Measurements from ENCODE around the gene FIBCD1. TPM values are rescaled to one million over a fixed set of nuclear protein-coding genes. Genes with fewer than 3 reads are reported as not detected.

FIBCD1 gene
- total RNA-seq, 2 experiments from 2014 or later, result not detected

- POLR2A ChIA-PET, result no interaction called here
Measured at GRCh38 chr9:130944510-130945058, 5.5 kb upstream of the FIBCD1 start.

GRCh38 chr9:130943777-130944176, 4.7 kb upstream of the FIBCD1 start:
- H3K9me3 ChIP-seq (ENCODE audit: low read length), result no peaks in the 10 kb centered on the region
- no peaks in the 10 kb centered on the region for H4K20me1 ChIP-seq (ENCODE audit: insufficient read depth, low read length)
- no peaks in the 10 kb centered on the region for H3K36me3 ChIP-seq (ENCODE audit: insufficient read depth, low read length)
- ChIA-PET POLR2A (no interaction called here), CTCF (ENCODE audit: unreplicated experiment) (no interaction called here)
- H3K4me1 ChIP-seq (ENCODE audit: insufficient read depth, low read length, poor library complexity, severe bottlenecking), result no peaks in the 10 kb centered on the region
- no peak overlapping the region for H3K4me3 ChIP-seq (ENCODE audit: low read depth, low read length, poor library complexity, severe bottlenecking)
- H3K27ac ChIP-seq (ENCODE audit: low read depth, low read length, poor library complexity, severe bottlenecking), result no peak overlapping the region
- H3K4me2 ChIP-seq (ENCODE audit: low read length), result no peak overlapping the region
- H2AFZ ChIP-seq (ENCODE audit: low read length), result no peak overlapping the region
- H3K9me2 ChIP-seq (ENCODE audit: insufficient read depth, low read length), result no peaks in the 10 kb centered on the region
- intact Hi-C loops (cut with micrococcal nuclease; ENCODE audit: unreplicated experiment), result loop anchor here (5.0 kb wide), 1 partner anchor 231 kb away; no protein-coding TSS in a partner anchor
- no peak for TF ChIP-seq EZH2phosphoT487 (IDR thresholded peaks at IDR 0.05; ENCODE audit: borderline replicate concordance, low read depth, low read length)
- TF ChIP-seq, protein P1, sequence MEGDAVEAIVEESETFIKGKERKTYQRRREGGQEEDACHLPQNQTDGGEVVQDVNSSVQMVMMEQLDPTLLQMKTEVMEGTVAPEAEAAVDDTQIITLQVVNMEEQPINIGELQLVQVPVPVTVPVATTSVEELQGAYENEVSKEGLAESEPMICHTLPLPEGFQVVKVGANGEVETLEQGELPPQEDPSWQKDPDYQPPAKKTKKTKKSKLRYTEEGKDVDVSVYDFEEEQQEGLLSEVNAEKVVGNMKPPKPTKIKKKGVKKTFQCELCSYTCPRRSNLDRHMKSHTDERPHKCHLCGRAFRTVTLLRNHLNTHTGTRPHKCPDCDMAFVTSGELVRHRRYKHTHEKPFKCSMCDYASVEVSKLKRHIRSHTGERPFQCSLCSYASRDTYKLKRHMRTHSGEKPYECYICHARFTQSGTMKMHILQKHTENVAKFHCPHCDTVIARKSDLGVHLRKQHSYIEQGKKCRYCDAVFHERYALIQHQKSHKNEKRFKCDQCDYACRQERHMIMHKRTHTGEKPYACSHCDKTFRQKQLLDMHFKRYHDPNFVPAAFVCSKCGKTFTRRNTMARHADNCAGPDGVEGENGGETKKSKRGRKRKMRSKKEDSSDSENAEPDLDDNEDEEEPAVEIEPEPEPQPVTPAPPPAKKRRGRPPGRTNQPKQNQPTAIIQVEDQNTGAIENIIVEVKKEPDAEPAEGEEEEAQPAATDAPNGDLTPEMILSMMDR (conservative IDR thresholded peaks at IDR 0.05; ENCODE audit: low read length), result no peak
- no peaks in the 10 kb centered on the region for H3K79me2 ChIP-seq (ENCODE audit: insufficient read depth, low read depth, low read length)
- DNase-seq (ENCODE audit: low spot score), result no peak
- no TSS peak for BruUV-seq (replicated peaks)

More at GRCh38 chr9:130944510-130945058, 5.5 kb upstream of the FIBCD1 start:
- Histone ChIP-seq H3K27ac (ENCODE audit: low read depth, low read length, poor library complexity, severe bottlenecking) (no peak overlapping the region), H3K9me3 (ENCODE audit: low read length) (no peaks in the 10 kb centered on the region), H4K20me1 (ENCODE audit: insufficient read depth, low read length) (no peaks in the 10 kb centered on the region), H3K4me2 (ENCODE audit: low read length) (no peak overlapping the region), H3K4me3 (ENCODE audit: low read depth, low read length, poor library complexity, severe bottlenecking) (no peak overlapping the region), H3K79me2 (ENCODE audit: insufficient read depth, low read depth, low read length) (no peaks in the 10 kb centered on the region), H3K9me2 (ENCODE audit: insufficient read depth, low read length) (no peaks in the 10 kb centered on the region), H3K36me3 (ENCODE audit: insufficient read depth, low read length) (no peaks in the 10 kb centered on the region), H2AFZ (ENCODE audit: low read length) (no peak overlapping the region), H3K4me1 (ENCODE audit: insufficient read depth, low read length, poor library complexity, severe bottlenecking) (no peaks in the 10 kb centered on the region)
- DNase-seq (ENCODE audit: low spot score), result no peak
- no TSS peak for BruUV-seq (replicated peaks)
- no peak for TF ChIP-seq EZH2phosphoT487 (IDR thresholded peaks at IDR 0.05; ENCODE audit: borderline replicate concordance, low read depth, low read length)
- TF ChIP-seq, protein P1 (conservative IDR thresholded peaks at IDR 0.05; ENCODE audit: low read length), result no peak
- intact Hi-C loops (cut with micrococcal nuclease; ENCODE audit: unreplicated experiment), result loop anchor here (5.0 kb wide), 1 partner anchor 232 kb away; no protein-coding TSS in a partner anchor
- CTCF ChIA-PET (ENCODE audit: unreplicated experiment), result no interaction called here

- TF ChIP-seq, protein P1 (conservative IDR thresholded peaks at IDR 0.05; ENCODE audit: low read length), result no peak
- no peak for TF ChIP-seq EZH2phosphoT487 (IDR thresholded peaks at IDR 0.05; ENCODE audit: borderline replicate concordance, low read depth, low read length)
- Histone ChIP-seq H3K79me2 (ENCODE audit: insufficient read depth, low read depth, low read length) (no peaks in the 10 kb centered on the region), H4K20me1 (ENCODE audit: insufficient read depth, low read length) (no peaks in the 10 kb centered on the region), H3K4me3 (ENCODE audit: low read depth, low read length, poor library complexity, severe bottlenecking) (no peak overlapping the region), H3K4me2 (ENCODE audit: low read length) (no peak overlapping the region), H3K9me3 (ENCODE audit: low read length) (no peaks in the 10 kb centered on the region), H3K36me3 (ENCODE audit: insufficient read depth, low read length) (no peaks in the 10 kb centered on the region), H3K4me1 (ENCODE audit: insufficient read depth, low read length, poor library complexity, severe bottlenecking) (no peaks in the 10 kb centered on the region), H2AFZ (ENCODE audit: low read length) (no peak overlapping the region), H3K27ac (ENCODE audit: low read depth, low read length, poor library complexity, severe bottlenecking) (no peak overlapping the region), H3K9me2 (ENCODE audit: insufficient read depth, low read length) (no peaks in the 10 kb centered on the region)
- POLR2A ChIA-PET, result no interaction called here
- no TSS peak for BruUV-seq (replicated peaks)
- intact Hi-C loops (cut with micrococcal nuclease; ENCODE audit: unreplicated experiment), result loop anchor here (5.0 kb wide), 1 partner anchor 231 kb away; no protein-coding TSS in a partner anchor
- no peak for DNase-seq (ENCODE audit: low spot score)
- CTCF ChIA-PET (ENCODE audit: unreplicated experiment), result no interaction called here
Measured at GRCh38 chr9:130943221-130943620, 4.2 kb upstream of the FIBCD1 start.

Measured in OCI-LY7 (cell line).